ENCODE data around the gene SEC24B.

SEC24B gene

GRCh38 chr4:109407027-109407737, 26.4 kb upstream of the SEC24B start:
- H2AFZ ChIP-seq (ENCODE audit: low read depth, low read length) = no peak overlapping the region
- no peak overlapping the region for H3K4ac ChIP-seq (ENCODE audit: low read depth in 1 of 2, low read length in 2 of 2)
- H2BK5ac ChIP-seq (ENCODE audit: low read depth, low read length, poor library complexity, severe bottlenecking) = no peak overlapping the region
- H4K8ac ChIP-seq (ENCODE audit: low read length) = no peak overlapping the region
- H2BK12ac ChIP-seq (ENCODE audit: low read length in 2 of 2) = no peak overlapping the region
- no peak overlapping the region for H2BK120ac ChIP-seq (ENCODE audit: low read depth, low read length)
- no peak overlapping the region for H3K27ac ChIP-seq (ENCODE audit: low read length, poor library complexity, severe bottlenecking)
- H4K91ac ChIP-seq (ENCODE audit: low read length) = no peak overlapping the region
- H3K79me1 ChIP-seq (replicated peaks; ENCODE audit: low read length, poor library complexity, severe bottlenecking) = no peaks in the 10 kb centered on the region
- H3K36me3 ChIP-seq (ENCODE audit: control insufficient read depth in 1 of 2, insufficient read depth in 2 of 2, low read depth in 1 of 2, low read length in 2 of 2) = no peaks in the 10 kb centered on the region
- H3K18ac ChIP-seq (ENCODE audit: low read depth in 1 of 2, low read length in 2 of 2) = no peak overlapping the region
- H3K4me2 ChIP-seq (ENCODE audit: low read length, poor library complexity, severe bottlenecking) = no peak overlapping the region
- no peaks in the 10 kb centered on the region for H3K9me3 ChIP-seq (ENCODE audit: control insufficient read depth, low read length)
- WGBS = 97% methylated on average over 2 of the region's 2 CpGs
- H3K23ac ChIP-seq (ENCODE audit: low read length in 2 of 2) = no peak overlapping the region
- H2BK15ac ChIP-seq (ENCODE audit: low read depth, poor library complexity, severe bottlenecking) = no peak overlapping the region
- H3K27me3 ChIP-seq (ENCODE audit: control insufficient read depth in 1 of 2, insufficient read depth in 1 of 2, low read length in 2 of 2) = no peaks in the 10 kb centered on the region
- H3K9ac ChIP-seq (ENCODE audit: low read length) = no peak overlapping the region
- no peaks in the 10 kb centered on the region for H3K4me1 ChIP-seq (ENCODE audit: control insufficient read depth, insufficient read depth, low read depth, low read length)
- no peak for DNase-seq
- H3K4me3 ChIP-seq (ENCODE audit: insufficient read depth in 1 of 2, low read depth in 1 of 2, low read length in 2 of 2) = no peak overlapping the region
- no peak overlapping the region for H3K14ac ChIP-seq (ENCODE audit: low read length in 2 of 2)
- H2AK5ac ChIP-seq (ENCODE audit: low read length, severe bottlenecking) = no peak overlapping the region

- no peak overlapping the region for H3K4ac ChIP-seq (ENCODE audit: low read depth in 1 of 2, low read length in 2 of 2)
- no peaks in the 10 kb centered on the region for H3K36me3 ChIP-seq (ENCODE audit: control insufficient read depth in 1 of 2, insufficient read depth in 2 of 2, low read depth in 1 of 2, low read length in 2 of 2)
- H2BK12ac ChIP-seq (ENCODE audit: low read length in 2 of 2) = no peak overlapping the region
- no peaks in the 10 kb centered on the region for H3K79me1 ChIP-seq (replicated peaks; ENCODE audit: low read length, poor library complexity, severe bottlenecking)
- H2AFZ ChIP-seq (ENCODE audit: low read depth, low read length) = no peak overlapping the region
- H2BK120ac ChIP-seq (ENCODE audit: low read depth, low read length) = no peak overlapping the region
- no peak overlapping the region for H4K91ac ChIP-seq (ENCODE audit: low read length)
- H3K9me3 ChIP-seq (ENCODE audit: control insufficient read depth, low read length) = no peaks in the 10 kb centered on the region
- no peak for DNase-seq
- H3K4me2 ChIP-seq (ENCODE audit: low read length, poor library complexity, severe bottlenecking) = no peak overlapping the region
- H3K27ac ChIP-seq (ENCODE audit: low read length, poor library complexity, severe bottlenecking) = no peak overlapping the region
- 80% methylated on average over 3 of the region's 3 CpGs for WGBS
- no peak overlapping the region for H3K18ac ChIP-seq (ENCODE audit: low read depth in 1 of 2, low read length in 2 of 2)
- no peaks in the 10 kb centered on the region for H3K27me3 ChIP-seq (ENCODE audit: control insufficient read depth in 1 of 2, insufficient read depth in 1 of 2, low read length in 2 of 2)
- H2AK5ac ChIP-seq (ENCODE audit: low read length, severe bottlenecking) = no peak overlapping the region
- no peak overlapping the region for H4K8ac ChIP-seq (ENCODE audit: low read length)
- H3K9ac ChIP-seq (ENCODE audit: low read length) = no peak overlapping the region
- H2BK5ac ChIP-seq (ENCODE audit: low read depth, low read length, poor library complexity, severe bottlenecking) = no peak overlapping the region
- no peaks in the 10 kb centered on the region for H3K4me1 ChIP-seq (ENCODE audit: control insufficient read depth, insufficient read depth, low read depth, low read length)
- no peak overlapping the region for H2BK15ac ChIP-seq (ENCODE audit: low read depth, poor library complexity, severe bottlenecking)
- H3K23ac ChIP-seq (ENCODE audit: low read length in 2 of 2) = no peak overlapping the region
- no peak overlapping the region for H3K4me3 ChIP-seq (ENCODE audit: insufficient read depth in 1 of 2, low read depth in 1 of 2, low read length in 2 of 2)
- no peak overlapping the region for H3K14ac ChIP-seq (ENCODE audit: low read length in 2 of 2)
Observed at GRCh38 chr4:109408711-109409110, 24.9 kb upstream of the SEC24B start.

GRCh38 chr4:109410226-109410625, 23.4 kb upstream of the SEC24B start:
- H2BK15ac ChIP-seq (ENCODE audit: low read depth, poor library complexity, severe bottlenecking) = no peak overlapping the region
- WGBS = 88% methylated on average over 9 of the region's 9 CpGs
- H4K8ac ChIP-seq (ENCODE audit: low read length) = no peak overlapping the region
- no peak overlapping the region for H2BK5ac ChIP-seq (ENCODE audit: low read depth, low read length, poor library complexity, severe bottlenecking)
- H3K27me3 ChIP-seq (ENCODE audit: control insufficient read depth in 1 of 2, insufficient read depth in 1 of 2, low read length in 2 of 2) = no peaks in the 10 kb centered on the region
- no peak overlapping the region for H3K4me2 ChIP-seq (ENCODE audit: low read length, poor library complexity, severe bottlenecking)
- no peak overlapping the region for H3K23ac ChIP-seq (ENCODE audit: low read length in 2 of 2)
- H4K91ac ChIP-seq (ENCODE audit: low read length) = no peak overlapping the region
- H3K36me3 ChIP-seq (ENCODE audit: control insufficient read depth in 1 of 2, insufficient read depth in 2 of 2, low read depth in 1 of 2, low read length in 2 of 2) = no peaks in the 10 kb centered on the region
- no peak overlapping the region for H3K14ac ChIP-seq (ENCODE audit: low read length in 2 of 2)
- H3K27ac ChIP-seq (ENCODE audit: low read length, poor library complexity, severe bottlenecking) = no peak overlapping the region
- no peak overlapping the region for H3K4me3 ChIP-seq (ENCODE audit: insufficient read depth in 1 of 2, low read depth in 1 of 2, low read length in 2 of 2)
- no peak overlapping the region for H2BK12ac ChIP-seq (ENCODE audit: low read length in 2 of 2)
- H3K9ac ChIP-seq (ENCODE audit: low read length) = no peak overlapping the region
- no peaks in the 10 kb centered on the region for H3K79me1 ChIP-seq (replicated peaks; ENCODE audit: low read length, poor library complexity, severe bottlenecking)
- no peak overlapping the region for H3K18ac ChIP-seq (ENCODE audit: low read depth in 1 of 2, low read length in 2 of 2)
- no peaks in the 10 kb centered on the region for H3K4me1 ChIP-seq (ENCODE audit: control insufficient read depth, insufficient read depth, low read depth, low read length)
- no peaks in the 10 kb centered on the region for H3K9me3 ChIP-seq (ENCODE audit: control insufficient read depth, low read length)
- H2AFZ ChIP-seq (ENCODE audit: low read depth, low read length) = no peak overlapping the region
- no peak overlapping the region for H3K4ac ChIP-seq (ENCODE audit: low read depth in 1 of 2, low read length in 2 of 2)
- H2AK5ac ChIP-seq (ENCODE audit: low read length, severe bottlenecking) = no peak overlapping the region
- DNase-seq = no peak
- no peak overlapping the region for H2BK120ac ChIP-seq (ENCODE audit: low read depth, low read length)

GRCh38 chr4:109410776-109411175, 22.8 kb upstream of the SEC24B start:
- Histone ChIP-seq H4K91ac (ENCODE audit: low read length) (no peak overlapping the region), H3K27me3 (ENCODE audit: control insufficient read depth in 1 of 2, insufficient read depth in 1 of 2, low read length in 2 of 2) (no peaks in the 10 kb centered on the region), H2AK5ac (ENCODE audit: low read length, severe bottlenecking) (no peak overlapping the region), H3K18ac (ENCODE audit: low read depth in 1 of 2, low read length in 2 of 2) (no peak overlapping the region), H3K4me1 (ENCODE audit: control insufficient read depth, insufficient read depth, low read depth, low read length) (no peaks in the 10 kb centered on the region), H2BK15ac (ENCODE audit: low read depth, poor library complexity, severe bottlenecking) (no peak overlapping the region), H3K36me3 (ENCODE audit: control insufficient read depth in 1 of 2, insufficient read depth in 2 of 2, low read depth in 1 of 2, low read length in 2 of 2) (no peaks in the 10 kb centered on the region), H3K4me2 (ENCODE audit: low read length, poor library complexity, severe bottlenecking) (no peak overlapping the region), H3K4me3 (ENCODE audit: insufficient read depth in 1 of 2, low read depth in 1 of 2, low read length in 2 of 2) (no peak overlapping the region), H2BK5ac (ENCODE audit: low read depth, low read length, poor library complexity, severe bottlenecking) (no peak overlapping the region), H3K9me3 (ENCODE audit: control insufficient read depth, low read length) (no peaks in the 10 kb centered on the region), H2AFZ (ENCODE audit: low read depth, low read length) (no peak overlapping the region), H3K27ac (ENCODE audit: low read length, poor library complexity, severe bottlenecking) (no peak overlapping the region), H2BK120ac (ENCODE audit: low read depth, low read length) (no peak overlapping the region), H3K4ac (ENCODE audit: low read depth in 1 of 2, low read length in 2 of 2) (no peak overlapping the region), H3K79me1 (replicated peaks; ENCODE audit: low read length, poor library complexity, severe bottlenecking) (no peaks in the 10 kb centered on the region), H3K9ac (ENCODE audit: low read length) (no peak overlapping the region), H3K14ac (ENCODE audit: low read length in 2 of 2) (no peak overlapping the region), H2BK12ac (ENCODE audit: low read length in 2 of 2) (no peak overlapping the region), H4K8ac (ENCODE audit: low read length) (no peak overlapping the region), H3K23ac (ENCODE audit: low read length in 2 of 2) (no peak overlapping the region)
- WGBS = 72% methylated on average over 3 of the region's 3 CpGs
- DNase-seq = no peak

All from mesenchymal stem cell (in vitro differentiated cells and primary cell).